Measurements from ENCODE around the gene EFHC2.

Gene EFHC2, protein sequence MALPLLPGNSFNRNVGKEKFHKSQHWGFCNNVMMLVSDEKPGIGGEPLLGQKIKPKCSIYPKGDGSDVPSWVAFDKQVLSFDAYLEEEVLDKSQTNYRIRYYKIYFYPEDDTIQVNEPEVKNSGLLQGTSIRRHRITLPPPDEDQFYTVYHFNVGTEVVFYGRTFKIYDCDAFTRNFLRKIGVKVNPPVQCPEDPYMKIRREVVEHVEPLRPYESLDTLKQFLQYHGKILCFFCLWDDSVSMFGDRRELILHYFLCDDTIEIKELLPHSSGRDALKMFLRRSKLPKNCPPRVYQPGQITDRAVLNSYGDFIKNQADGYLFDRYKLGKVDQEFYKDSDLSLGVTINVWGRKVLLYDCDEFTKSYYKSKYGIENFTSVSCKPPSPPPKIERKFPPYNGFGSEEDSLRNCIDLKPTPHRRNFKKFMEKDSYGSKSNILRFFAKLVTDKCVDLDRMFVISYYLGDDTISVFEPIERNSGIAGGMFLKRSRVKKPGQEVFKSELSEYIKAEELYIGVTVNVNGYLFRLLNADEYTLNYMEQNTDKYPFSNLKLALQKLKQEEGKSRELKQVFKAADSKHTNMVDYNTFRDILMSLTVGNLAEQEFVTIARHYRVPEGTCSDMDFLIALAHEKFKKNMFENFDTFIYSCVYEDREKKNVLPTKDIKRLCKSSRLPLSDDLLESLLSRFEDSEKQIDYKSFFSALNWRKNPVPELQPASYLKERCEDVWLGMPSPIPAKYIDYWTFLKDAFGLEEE

GRCh38 chrX:44343412-44344141 is at the start of gene EFHC2:
TSS of gene EFHC2 (minus strand) at chrX:44343672. CDS start at chrX:44343588, 84 bp downstream.
- peak in 29 of 56 donors; percentile 0 to 57 (median 3) for DNase-seq

DNA sequence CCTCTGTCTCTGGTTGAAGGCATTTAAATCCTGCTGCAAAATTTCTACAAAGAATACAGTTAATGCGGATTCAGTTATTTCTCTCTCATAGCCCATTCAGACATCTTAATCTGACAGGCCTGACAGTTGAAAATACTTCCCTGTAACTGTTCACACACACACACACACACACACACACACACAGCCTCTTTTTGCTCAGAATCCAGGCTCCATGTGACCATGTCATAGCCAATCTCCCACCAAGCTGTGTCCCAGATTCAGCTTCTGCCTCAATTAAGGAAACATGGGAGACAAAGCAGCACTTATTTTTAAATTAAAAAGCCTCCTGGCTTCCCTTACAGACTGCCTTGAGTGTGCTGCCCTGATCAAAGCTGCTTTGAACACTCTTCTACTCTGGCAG is 49.3 kb upstream of the EFHC2 start:
- peak in 23 of 56 donors; percentile 0 to 38 (median 1) for DNase-seq

DNA sequence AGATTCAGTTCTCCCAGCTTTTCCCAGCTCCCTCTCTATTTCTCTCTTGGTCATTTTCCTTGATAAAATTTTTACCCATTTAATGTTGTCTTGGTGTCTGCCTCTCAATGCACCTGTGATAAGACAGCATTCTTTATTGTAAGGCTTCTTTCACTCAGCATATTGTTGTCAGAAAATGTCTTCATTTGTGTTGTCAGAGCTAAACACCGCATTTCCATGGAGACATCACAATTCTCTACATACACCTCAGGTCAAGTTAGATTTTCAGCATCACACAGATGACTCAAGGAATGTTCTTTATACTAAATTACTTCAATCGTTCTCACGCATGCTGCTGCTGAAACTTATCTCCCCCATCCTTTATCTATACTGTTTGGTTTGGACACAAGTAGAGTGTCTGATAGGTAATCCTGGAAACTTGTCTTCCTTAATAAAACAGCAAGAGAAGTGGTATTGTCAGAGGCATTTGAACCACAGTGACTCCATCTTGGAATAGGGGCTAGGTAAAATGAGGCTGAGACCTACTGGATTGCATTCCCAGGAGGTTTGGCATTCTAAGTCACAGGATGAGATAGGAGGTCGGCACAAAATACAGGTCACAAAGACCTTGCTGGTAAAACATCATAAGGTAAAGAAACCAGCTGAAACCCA is 41.3 kb upstream of the EFHC2 start:
- no peak for DNase-seq

DNA sequence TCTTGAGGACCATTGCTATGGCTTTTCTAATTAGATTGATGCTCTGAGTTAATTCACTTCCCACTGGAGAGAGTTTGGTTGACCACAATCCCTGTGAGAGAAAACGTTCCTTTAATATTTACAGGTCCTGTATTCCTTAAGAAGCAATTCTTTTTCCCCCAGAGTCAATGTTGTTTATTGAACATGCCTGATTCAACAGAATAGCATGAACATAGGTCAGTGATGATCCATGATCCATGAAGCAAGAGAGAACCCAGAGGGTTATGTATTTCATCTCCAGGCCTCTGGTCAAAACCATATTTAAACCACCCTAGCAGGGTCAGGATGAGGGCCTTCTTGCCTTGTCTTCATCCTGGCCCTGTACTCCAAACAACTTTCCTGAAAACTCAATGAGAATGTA is 39.4 kb upstream of the EFHC2 start:
- no peak for DNase-seq

GRCh38 chrX:44352758-44353157 is 9.3 kb upstream of the EFHC2 start:
- DNase-seq = no peak

- DNase-seq = no peak
Observed at GRCh38 chrX:44349561-44349960, 6.1 kb upstream of the EFHC2 start.

DNA sequence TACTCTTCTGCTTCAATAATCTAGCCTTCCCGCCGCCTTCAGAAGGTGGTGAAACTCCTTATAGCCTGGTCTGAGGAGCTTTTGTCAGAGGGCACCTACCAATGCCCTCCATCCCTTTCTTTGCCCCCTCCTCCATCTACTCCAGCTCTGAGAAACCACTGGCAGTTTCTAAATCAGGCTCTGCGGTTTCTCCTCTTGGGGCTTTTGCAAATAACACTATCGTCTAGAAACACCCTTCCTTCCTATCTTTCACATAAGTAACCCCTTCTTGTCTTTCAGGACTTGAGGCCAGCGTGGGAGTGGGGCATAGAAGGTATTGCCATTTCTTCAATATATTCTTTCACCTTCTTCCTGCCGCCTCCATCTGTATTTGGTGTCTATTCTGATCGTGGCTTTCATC is 1.2 kb upstream of the EFHC2 start:
- no peak for DNase-seq

DNA sequence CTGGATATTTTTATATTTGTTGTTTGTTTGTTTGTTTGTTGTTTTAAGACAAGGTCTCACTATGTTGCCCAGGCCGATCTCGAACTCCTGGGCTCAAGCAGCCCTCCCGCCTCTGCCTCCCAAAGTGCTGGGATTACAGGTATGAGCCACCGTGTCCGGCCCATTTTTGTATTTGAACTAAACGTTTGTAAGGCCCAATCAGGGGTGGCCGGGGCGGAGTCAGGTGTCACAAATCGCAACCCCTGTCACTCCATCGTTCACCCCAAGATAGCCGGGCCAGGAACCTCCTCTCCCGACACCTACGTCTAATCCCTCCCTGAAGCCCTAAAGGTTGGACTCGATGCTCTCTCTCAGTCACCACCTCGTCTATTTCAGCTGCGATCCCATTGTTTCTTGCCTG is 722 bp upstream of the EFHC2 start:
- peak in 1 of 56 donors; percentile 0 for DNase-seq

DNA sequence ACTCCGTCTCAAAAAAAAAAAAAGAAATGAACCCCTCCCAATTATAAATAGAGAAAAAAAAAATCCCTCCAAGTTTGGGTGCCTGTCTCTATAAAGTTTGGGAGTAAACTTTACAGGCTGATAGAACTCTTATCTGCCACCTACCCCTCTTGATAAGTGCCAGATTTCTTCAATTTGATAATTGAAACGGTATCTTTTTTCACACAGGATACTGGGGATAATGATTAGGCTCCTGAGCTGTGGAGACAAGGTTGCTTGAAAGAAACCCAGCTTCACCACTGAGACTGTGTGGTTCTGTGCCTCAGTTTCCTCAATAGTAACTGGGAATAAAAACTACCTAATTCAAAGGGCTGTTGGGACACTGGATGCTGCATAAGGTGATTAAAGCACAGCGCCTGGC is 606 bp downstream of the EFHC2 start:
- DNase-seq = no peak

GRCh38 chrX:44338361-44338760 is 5.1 kb downstream of the EFHC2 start:
- no peak for DNase-seq

GRCh38 chrX:44332437-44332836 is 11.0 kb downstream of the EFHC2 start:
- no peak for DNase-seq

DNA sequence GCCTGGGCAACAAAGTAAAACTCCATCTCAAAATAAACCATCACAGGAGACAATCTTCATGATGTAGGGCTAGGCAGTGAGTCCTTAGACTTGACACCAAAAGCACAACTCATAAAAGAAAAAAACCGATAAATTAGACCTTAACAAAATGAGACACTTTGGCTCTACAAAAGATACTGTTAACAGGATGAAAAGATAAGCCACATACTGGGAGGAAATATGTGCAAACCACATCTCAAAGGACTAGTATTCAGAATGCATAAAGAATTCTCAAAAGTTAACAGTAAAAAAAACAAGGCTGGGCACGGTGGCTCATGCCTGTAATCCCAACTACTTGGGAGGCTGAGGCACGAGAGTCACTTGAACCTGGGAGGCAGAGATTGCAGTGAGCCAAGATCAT is 13.2 kb downstream of the EFHC2 start:
- no peak for DNase-seq

GRCh38 chrX:44319550-44319949 is 23.9 kb downstream of the EFHC2 start:
- DNase-seq = no peak

- DNase-seq = no peak
Observed at GRCh38 chrX:44317181-44317580, 26.3 kb downstream of the EFHC2 start.

DNA sequence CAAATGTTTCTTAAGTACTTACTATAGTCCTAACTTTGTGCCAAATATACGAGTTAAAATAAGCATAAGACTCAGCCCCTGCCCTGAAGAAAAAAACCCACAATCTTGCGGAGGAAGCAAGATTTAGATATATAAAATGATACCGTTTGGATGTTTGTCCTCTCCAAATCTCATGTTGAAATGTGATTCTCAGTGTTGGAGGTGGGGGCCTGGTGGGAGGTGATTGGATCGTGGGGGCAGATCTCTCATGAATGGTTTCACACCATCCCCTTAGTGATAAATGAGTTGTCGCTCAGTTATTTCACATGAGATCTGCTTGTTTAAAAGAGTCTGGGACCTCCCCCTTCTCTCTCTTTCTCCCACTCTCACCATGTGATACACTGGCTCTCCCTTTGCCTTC is 28.7 kb downstream of the EFHC2 start:
- DNase-seq = no peak

DNA sequence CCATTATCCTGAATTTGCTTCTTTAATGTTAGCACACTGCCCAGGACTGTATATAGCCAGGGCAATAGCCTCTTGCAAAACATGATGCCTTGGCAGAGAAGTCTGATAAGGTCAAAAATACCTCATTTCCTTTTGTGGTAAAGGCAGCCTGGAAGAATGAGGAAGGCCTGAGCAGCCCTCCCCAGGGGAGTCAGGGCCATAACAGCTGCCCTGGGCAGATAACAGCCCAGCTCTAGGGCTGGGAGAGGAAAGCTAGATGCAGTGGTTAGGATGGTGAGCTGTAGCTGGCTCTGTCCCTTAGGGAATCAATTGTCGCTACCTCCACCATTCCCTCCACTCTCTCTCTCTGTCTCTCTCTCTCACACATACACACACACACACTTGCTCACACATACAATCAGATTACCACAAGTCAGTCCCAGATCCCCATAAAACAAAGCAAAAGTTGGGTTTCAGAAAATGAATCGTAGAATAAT is 29.2 kb downstream of the EFHC2 start:
- DNase-seq = no peak

DNA sequence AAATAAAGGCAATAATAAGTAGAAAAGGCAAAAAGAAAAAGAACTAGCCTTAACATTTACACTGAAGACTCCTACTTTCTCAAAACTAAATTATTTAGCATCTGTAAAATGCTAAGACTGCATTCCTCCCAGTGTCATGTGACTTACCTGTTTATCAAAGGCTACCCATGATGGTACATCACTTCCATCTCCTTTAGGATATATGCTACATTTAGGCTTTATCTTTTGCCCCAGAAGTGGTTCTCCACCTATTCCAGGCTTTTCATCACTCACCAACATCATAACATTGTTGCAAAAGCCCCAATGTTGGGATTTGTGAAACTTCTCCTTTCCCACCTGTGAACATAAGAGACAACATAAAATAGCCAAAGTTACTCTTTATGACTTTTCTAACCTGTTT is 31.1 kb downstream of the EFHC2 start:
- DNase-seq = no peak

DNA sequence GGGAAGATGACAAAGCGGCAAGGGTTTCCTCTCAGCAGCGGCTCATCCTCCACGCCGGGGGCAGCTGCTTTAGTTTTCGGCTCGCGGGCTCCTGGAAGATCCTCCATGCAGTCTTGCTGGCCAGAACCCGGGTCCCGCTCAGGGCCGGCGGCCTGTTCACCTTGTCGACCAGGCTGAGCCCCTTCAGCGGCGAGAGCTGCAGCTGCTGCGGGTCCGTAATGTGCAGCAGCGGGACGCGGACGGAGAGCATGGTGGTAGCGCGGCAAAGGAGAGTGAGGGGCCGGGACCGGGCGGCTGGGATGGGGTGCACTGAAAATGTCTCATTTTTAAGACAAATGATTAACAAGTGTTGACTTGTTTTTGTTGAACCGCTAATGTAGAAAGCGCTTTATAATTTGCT is 33.2 kb downstream of the EFHC2 start:
- DNase-seq = no peak

DNA sequence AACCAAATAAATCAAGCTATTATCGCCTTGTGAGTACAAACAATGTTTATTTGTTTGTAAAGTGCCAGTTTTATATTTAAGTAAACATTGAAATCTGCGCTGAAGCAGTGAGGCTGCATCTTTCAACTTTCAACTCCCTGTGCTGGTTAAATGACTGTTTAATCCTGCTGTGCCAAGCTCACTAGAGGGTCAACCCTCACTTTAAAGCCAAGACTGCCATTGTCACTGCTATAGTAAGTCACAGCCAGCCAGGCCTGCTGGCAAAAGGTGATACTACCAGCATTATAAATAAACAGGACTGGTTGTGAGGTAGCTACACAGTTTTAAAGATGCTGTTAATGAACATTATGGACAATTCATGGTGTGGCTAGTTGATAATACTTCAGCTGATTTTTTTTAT is 34.6 kb downstream of the EFHC2 start:
- no peak for DNase-seq

GRCh38 chrX:44306356-44306755 is 37.1 kb downstream of the EFHC2 start:
- DNase-seq = no peak

- no peak for DNase-seq
Observed at GRCh38 chrX:44305921-44306320, 37.6 kb downstream of the EFHC2 start.
